Uterus (tissue), 2 donors: ENCODE results near the gene PPP2R5B.

Experiments
- CTCF ChIP-seq, 4 experiments: fragments of 200-600 bp in 2 of 4; fragments of 450-650 bp in 2 of 4; sonication (generic) in 2 of 4; IDR thresholded peaks; one replicate each; pipeline ENCODE4 v1.5.1; 2016 to 2019; ENCODE audit warnings: antibody characterized with exemption in 4 of 4, mild to moderate bottlenecking in 2 of 4, moderate library complexity in 1 of 4
- POLR2A ChIP-seq, 2 donors: fragments of 450-650 bp; IDR thresholded peaks; one replicate each; pipeline ENCODE4 v1.6.1; 2016; ENCODE audit warnings: antibody characterized with exemption in 2 of 2, mild to moderate bottlenecking in 1 of 2, moderate library complexity in 1 of 2

GRCh38 chr11:64894070-64894811 is 30.2 kb upstream of the PPP2R5B start:
- peak; percentile 82 to 93 (median 90) for TF ChIP-seq CTCF (IDR thresholded peaks at IDR 0.05)
- peak in 1 of 2 donors; percentile 14 for TF ChIP-seq POLR2A (IDR thresholded peaks at IDR 0.05)
